ENCODE measurements around the gene GNB4. TPM values are rescaled to one million over a fixed set of nuclear protein-coding genes. Genes with fewer than 3 reads are reported as not detected.

The GNB4 gene
- total and polyA plus RNA-seq, 10 of the 15 experiments (the other 5 are each of a cell fraction or from before 2014, with no cell fraction given): 0.14 to 3.4 (median 1.8) TPM

DNA sequence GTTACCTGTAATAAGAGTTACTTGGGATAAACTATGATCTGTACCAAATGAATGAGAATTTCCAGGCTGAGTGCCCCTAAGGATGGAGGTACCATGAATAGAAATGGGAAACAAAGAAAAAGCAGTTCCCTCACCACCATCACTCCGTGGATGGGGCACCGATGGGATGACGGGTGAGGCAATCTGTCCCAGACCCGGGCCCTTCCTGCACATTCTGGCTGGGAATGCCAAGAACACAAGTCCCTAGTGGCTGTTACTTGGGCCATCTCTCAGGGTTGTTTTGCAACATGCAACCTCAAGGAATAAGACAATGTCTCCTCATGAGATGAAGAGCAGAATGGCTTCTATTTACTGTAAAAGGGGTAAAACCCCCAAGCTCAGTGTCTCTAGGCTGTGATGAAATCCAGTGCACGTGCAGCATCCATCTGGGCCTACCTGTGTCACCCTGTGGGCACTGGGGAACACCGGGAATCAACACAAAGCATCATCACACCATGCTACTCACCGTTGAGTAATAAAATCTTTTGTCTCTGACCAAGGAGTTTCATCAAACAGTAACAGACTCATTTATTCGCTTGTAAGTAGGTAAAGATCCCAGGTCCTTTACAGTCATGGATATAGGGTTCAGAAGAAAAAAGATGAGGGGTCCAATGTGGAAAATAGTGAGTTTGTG, 22.3 kb downstream of the GNB4 start:
- Histone ChIP-seq H3K9ac (ENCODE audit: control insufficient read depth, insufficient read depth, low read length) (no peak overlapping the region), H3K9me3 (replicated peaks; ENCODE audit: control insufficient read depth, insufficient read depth, low read length) (no peaks in the 10 kb centered on the region), H3K79me2 (ENCODE audit: control insufficient read depth, insufficient read depth, low read length) (no peaks in the 10 kb centered on the region), H2AFZ (ENCODE audit: control insufficient read depth, low read depth, low read length) (no peak overlapping the region), H3K27ac (ENCODE audit: control insufficient read depth, insufficient read depth) (no peak overlapping the region), H3K4me3 (no peak overlapping the region), H3K36me3 (ENCODE audit: control insufficient read depth in 2 of 2, insufficient read depth in 2 of 2, low read length in 1 of 2) (peaks cover 0 to 2% of the 10 kb centered on the region in 2 experiments; a peak in 1 of 4 replicates), H3K4me1 (ENCODE audit: control insufficient read depth, insufficient read depth, low read length) (peaks cover 14% of the 10 kb centered on the region), H3K27me3 (replicated peaks in 1 of 2; ENCODE audit: control insufficient read depth in 2 of 2, insufficient read depth in 2 of 2, low read length in 1 of 2) (no peaks in the 10 kb centered on the region), H4K20me1 (ENCODE audit: control insufficient read depth, insufficient read depth) (no peaks in the 10 kb centered on the region), H3K4me2 (ENCODE audit: control insufficient read depth, insufficient read depth) (no peak overlapping the region)
- TF ChIP-seq CHD4 (IDR thresholded peaks at IDR 0.05): no peak
- TF ChIP-seq, protein P1, sequence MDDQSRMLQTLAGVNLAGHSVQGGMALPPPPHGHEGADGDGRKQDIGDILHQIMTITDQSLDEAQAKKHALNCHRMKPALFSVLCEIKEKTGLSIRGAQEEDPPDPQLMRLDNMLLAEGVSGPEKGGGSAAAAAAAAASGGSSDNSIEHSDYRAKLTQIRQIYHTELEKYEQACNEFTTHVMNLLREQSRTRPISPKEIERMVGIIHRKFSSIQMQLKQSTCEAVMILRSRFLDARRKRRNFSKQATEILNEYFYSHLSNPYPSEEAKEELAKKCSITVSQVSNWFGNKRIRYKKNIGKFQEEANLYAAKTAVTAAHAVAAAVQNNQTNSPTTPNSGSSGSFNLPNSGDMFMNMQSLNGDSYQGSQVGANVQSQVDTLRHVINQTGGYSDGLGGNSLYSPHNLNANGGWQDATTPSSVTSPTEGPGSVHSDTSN (IDR thresholded peaks at IDR 0.05; ENCODE audit: insufficient replicate concordance, low read depth, low read length): no peak
- no peak for DNase-seq (ENCODE audit: low read depth, low spot score)
- intact Hi-C loops (cut with micrococcal nuclease; ENCODE audit: unreplicated experiment) (no loop called here), in situ Hi-C loops (cut with MboI) (no loop called here)
- ChIA-PET CTCF (interaction anchor here (0.6 kb wide), 1 partner anchor 480 kb away, joined by 3 read pairs; no protein-coding TSS in a partner anchor), POLR2A (no interaction called here), RAD21 (ENCODE audit: unreplicated experiment) (no interaction called here), SMC1A (ENCODE audit: uncharacterized antibody, unreplicated experiment) (no interaction called here)
- ATAC-seq: no peak
- no TSS peak for BruUV-seq (replicated peaks)
- 91% methylated on average over 8 of the region's 8 CpGs for WGBS (ENCODE audit: insufficient coverage, insufficient replicate concordance, low lambda C conversion rate, missing lambda C conversion rate)
- FAIRE-seq: no peak

DNA sequence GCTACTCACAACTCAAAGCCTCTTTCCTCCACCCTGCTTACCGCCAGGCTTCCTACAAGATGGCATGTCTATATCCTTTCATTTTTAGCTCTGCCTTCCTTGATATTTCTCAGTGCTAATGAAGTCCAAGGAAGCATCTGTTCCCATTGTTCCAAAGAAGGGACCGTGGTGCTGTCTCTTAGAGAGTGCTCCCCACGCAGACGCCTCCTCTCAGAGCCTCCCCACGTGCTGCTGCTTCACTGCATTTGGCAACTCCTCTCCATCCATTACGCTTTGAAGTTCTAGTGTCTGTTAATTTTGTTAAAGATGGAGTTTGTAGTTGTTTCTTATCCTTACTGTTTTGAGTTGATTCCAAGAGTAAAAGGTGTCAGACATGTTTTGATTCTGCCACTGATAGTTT, 26.2 kb downstream of the GNB4 start:
- RAD21 ChIA-PET (ENCODE audit: unreplicated experiment): no interaction called here
- H3K79me2 ChIP-seq (ENCODE audit: control insufficient read depth, insufficient read depth, low read length): no peaks in the 10 kb centered on the region
- no peak for ATAC-seq

More for the DNA sequence above, 26.2 kb downstream of the GNB4 start:
- H4K20me1 ChIP-seq (ENCODE audit: control insufficient read depth, insufficient read depth): no peaks in the 10 kb centered on the region
- DNase-seq (ENCODE audit: low read depth, low spot score): no peak
- 88% methylated on average over 6 of the region's 6 CpGs for WGBS (ENCODE audit: insufficient coverage, insufficient replicate concordance, low lambda C conversion rate, missing lambda C conversion rate)
- no peak overlapping the region for H3K9ac ChIP-seq (ENCODE audit: control insufficient read depth, insufficient read depth, low read length)
- no TSS peak for BruUV-seq (replicated peaks)
- no peaks in the 10 kb centered on the region for H3K4me1 ChIP-seq (ENCODE audit: control insufficient read depth, insufficient read depth, low read length)
- no peak for FAIRE-seq
- ChIA-PET SMC1A (ENCODE audit: uncharacterized antibody, unreplicated experiment) (no interaction called here), CTCF (no interaction called here), POLR2A (no interaction called here)
- in situ Hi-C loops (cut with MboI) (no loop called here), intact Hi-C loops (cut with micrococcal nuclease; ENCODE audit: unreplicated experiment) (no loop called here)
- no peaks in the 10 kb centered on the region for H3K27me3 ChIP-seq (replicated peaks in 1 of 2; ENCODE audit: control insufficient read depth in 2 of 2, insufficient read depth in 2 of 2, low read length in 1 of 2)
- no peak overlapping the region for H3K27ac ChIP-seq (ENCODE audit: control insufficient read depth, insufficient read depth)
- H3K4me3 ChIP-seq: no peak overlapping the region
- no peak overlapping the region for H2AFZ ChIP-seq (ENCODE audit: control insufficient read depth, low read depth, low read length)
- H3K9me3 ChIP-seq (replicated peaks; ENCODE audit: control insufficient read depth, insufficient read depth, low read length): no peaks in the 10 kb centered on the region
- H3K4me2 ChIP-seq (ENCODE audit: control insufficient read depth, insufficient read depth): no peak overlapping the region
- TF ChIP-seq TBL1XR1 (IDR thresholded peaks at IDR 0.05; ENCODE audit: low read depth, low read length): no peak
- TF ChIP-seq, protein P2, sequence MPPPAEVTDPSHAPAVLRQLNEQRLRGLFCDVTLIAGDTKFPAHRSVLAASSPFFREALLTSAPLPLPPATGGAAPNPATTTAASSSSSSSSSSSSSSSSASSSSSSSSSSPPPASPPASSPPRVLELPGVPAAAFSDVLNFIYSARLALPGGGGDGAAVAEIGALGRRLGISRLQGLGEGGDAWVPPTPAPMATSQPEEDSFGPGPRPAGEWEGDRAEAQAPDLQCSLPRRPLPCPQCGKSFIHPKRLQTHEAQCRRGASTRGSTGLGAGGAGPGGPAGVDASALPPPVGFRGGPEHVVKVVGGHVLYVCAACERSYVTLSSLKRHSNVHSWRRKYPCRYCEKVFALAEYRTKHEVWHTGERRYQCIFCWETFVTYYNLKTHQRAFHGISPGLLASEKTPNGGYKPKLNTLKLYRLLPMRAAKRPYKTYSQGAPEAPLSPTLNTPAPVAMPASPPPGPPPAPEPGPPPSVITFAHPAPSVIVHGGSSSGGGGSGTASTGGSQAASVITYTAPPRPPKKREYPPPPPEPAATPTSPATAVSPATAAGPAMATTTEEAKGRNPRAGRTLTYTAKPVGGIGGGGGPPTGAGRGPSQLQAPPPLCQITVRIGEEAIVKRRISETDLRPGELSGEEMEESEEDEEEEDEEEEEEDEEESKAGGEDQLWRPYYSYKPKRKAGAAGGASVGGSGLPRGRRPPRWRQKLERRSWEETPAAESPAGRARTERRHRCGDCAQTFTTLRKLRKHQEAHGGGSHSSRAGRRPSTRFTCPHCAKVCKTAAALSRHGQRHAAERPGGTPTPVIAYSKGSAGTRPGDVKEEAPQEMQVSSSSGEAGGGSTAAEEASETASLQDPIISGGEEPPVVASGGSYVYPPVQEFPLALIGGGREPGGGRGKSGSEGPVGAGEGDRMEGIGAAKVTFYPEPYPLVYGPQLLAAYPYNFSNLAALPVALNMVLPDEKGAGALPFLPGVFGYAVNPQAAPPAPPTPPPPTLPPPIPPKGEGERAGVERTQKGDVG (CRISPR knock-in tag; IDR thresholded peaks at IDR 0.05): no peak
- TF ChIP-seq, protein P1 (IDR thresholded peaks at IDR 0.05; ENCODE audit: insufficient replicate concordance, low read depth, low read length): no peak
- TF ChIP-seq, protein P3, sequence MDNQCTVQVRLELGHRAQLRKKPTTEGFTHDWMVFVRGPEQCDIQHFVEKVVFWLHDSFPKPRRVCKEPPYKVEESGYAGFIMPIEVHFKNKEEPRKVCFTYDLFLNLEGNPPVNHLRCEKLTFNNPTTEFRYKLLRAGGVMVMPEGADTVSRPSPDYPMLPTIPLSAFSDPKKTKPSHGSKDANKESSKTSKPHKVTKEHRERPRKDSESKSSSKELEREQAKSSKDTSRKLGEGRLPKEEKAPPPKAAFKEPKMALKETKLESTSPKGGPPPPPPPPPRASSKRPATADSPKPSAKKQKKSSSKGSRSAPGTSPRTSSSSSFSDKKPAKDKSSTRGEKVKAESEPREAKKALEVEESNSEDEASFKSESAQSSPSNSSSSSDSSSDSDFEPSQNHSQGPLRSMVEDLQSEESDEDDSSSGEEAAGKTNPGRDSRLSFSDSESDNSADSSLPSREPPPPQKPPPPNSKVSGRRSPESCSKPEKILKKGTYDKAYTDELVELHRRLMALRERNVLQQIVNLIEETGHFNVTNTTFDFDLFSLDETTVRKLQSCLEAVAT (IDR thresholded peaks at IDR 0.05): no peak
- H3K36me3 ChIP-seq (ENCODE audit: control insufficient read depth in 2 of 2, insufficient read depth in 2 of 2, low read length in 1 of 2): peaks cover 0 to 2% of the 10 kb centered on the region in 2 experiments; a peak in 1 of 4 replicates

Data from GM12878 (cell line).